SK-MEL-5 (cell line): ENCODE measurements around the gene GOLGA8F. TPM values are rescaled to one million over a fixed set of nuclear protein-coding genes. Genes with fewer than 3 reads are reported as not detected.
"Not testable (repeated sequence)": the region's sequence is repeated elsewhere in the genome, so short reads cannot be mapped to it uniquely, and the experiment has no call there.

Experiments used
- DNase-seq: peaks from one replicate; pipeline ENCODE4 v3.0.0-alpha.2; 2016; ENCODE audit warnings: low read depth, low spot score
- in situ Hi-C: cut with HindIII; loops from 2 replicates; pipeline ENCODE4 v1.10.0; 2016; ENCODE audit warnings: low sequenced_read_pairs, high pct_unique_total_duplicates, low pct_unique_long_range_greater_than_20kb
- polyA plus RNA-seq, 2 experiments: library from polyadenylated mRNA; depleted of rRNA; stranded (reverse); fragments of >200 nt; gene quantifications; 2 replicates each; pipeline ENCODE4 v1.2.3, GENCODE V29; 2015
- small RNA-seq, 2 experiments: library from RNA; depleted of rRNA; stranded (forward); fragments of <200 nt; gene quantifications; one replicate each; pipeline ENCODE3, GENCODE V24; 2014
- total RNA-seq: library from RNA; depleted of rRNA; stranded (reverse); fragments of >200 nt; shearing (Covaris generic); gene quantifications from 2 replicates; pipeline ENCODE4 v1.2.3, GENCODE V29; 2014; rRNA removed

GOLGA8F gene, protein sequence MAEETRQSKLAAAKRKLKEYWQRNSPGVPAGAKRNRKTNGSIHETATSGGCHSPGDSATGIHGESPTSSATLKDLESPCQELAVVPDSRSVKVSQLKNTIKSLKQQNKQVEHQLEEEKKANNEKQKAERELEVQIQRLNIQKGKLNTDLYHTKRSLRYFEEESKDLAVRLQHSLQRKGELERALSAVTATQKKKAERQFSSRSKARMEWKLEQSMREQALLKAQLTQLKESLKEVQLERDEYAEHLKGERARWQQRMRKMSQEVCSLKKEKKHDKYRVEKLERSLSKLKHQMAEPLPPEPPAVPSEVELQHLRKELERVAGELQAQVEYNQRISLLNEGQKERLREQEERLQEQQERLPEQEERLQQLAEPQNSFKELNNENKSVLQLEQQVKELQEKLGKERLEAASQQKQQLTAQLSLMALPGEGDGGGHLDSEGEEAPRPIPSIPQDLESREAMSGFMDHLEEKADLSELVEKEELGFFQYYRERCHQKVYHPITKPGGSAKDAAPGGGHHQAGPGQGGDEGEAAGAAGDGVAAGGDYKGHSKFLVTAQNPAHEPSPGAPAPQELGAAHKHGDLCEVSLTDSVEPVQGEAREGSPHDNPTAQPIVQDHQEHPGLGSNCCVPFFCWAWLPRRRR
- not detected in 2 replicates for total RNA-seq
- not detected in 2 replicates for polyA plus RNA-seq (2015; cell fraction: cytosol; rRNA removed)
- not detected in 2 replicates for polyA plus RNA-seq (2015; cell fraction: nucleus; rRNA removed)

DNA sequence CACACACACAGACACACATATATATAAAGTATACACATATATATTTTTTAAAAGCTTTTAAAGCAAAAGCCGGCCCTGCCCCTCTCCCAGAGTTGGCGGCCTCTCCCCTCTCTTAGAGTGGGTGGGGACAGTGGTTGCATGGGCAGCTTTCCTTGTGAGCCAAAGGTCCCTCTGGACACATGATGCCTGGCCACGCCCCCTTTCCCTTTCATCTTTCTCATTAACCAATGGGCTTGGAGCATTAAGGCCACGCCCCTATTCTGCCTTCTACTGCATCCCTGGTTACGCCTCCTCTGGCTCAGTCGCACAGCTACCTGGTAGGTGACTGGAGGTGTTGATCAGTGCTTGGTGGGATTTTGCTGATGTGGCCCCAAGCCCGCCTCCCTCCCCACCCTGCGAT lies at the start of gene GOLGA8F:
Gene GOLGA8F (plus strand): TSS at position 301 of the 400 bp plus-strand sequence. CDS start 98 bp downstream, at position 399.
- DNase-seq, in situ Hi-C loops: not testable (repeated sequence)

DNA sequence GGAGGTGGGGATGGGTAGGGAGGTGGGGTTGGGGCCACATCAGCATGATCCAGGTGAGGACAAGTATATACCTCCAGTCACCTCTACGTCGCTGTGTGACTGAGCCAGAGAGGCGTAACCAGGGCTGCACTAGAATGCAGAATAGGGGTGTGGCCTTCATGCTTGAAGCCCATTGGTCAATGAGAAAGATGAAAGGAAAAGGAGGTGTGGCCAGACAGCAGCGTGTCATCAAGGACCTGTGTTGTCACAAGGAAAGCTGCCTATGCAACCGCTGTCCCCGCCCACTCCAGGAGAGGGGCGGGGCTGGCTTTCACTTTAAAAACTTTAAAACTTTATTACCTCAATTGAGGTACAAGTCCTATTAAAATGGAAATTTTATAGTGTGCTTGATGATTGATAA lies 20.5 kb upstream of the GOLGA8F start, which contains the start of gene GOLGA6L24:
Gene GOLGA6L24 (minus strand): TSS at position 101 of the 400 bp plus-strand sequence. CDS start 61 bp downstream, at position 40.
- in situ Hi-C loops, DNase-seq: not testable (repeated sequence)

DNA sequence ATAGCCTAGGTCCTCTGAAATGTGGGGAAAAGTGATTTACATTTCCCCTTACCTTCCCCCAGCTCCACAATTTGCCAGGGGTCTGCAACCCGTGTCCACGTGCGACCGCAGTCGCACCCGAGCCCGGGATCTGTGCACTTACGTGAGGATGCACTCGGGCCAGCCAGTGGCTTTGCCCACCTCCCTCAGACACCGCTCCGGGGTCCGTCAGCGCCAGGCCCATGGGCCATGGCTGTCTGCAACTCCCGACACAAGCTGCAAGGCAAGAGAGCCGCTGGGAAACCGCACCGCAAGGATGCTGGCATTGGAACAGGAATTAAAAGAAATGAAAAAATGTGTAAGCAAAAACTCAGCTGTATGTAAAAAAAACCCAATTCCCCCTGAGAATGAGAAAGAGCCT lies 13.0 kb upstream of the GOLGA8F start:
- in situ Hi-C loops, DNase-seq: not testable (repeated sequence)

DNA sequence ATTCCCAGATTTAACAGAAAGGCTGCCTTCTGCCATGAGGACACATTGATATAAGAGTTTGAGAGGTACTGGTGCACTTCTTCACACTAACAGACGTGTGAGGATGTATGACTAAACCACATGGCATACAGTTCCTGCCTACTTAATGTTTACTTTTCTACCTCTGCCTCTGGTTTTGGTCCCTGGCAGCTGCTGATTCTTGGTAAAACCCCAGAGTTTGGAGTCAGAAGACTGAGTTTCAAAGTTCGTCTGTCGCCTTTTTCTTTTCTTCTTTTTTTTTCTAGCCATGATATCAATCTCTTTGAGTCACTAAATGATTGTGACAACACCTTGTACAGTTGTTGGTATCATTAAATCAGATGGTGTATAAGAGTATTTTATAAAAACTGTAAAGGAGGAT lies 1.6 kb downstream of the GOLGA8F start:
- DNase-seq, in situ Hi-C loops: not testable (repeated sequence)

DNA sequence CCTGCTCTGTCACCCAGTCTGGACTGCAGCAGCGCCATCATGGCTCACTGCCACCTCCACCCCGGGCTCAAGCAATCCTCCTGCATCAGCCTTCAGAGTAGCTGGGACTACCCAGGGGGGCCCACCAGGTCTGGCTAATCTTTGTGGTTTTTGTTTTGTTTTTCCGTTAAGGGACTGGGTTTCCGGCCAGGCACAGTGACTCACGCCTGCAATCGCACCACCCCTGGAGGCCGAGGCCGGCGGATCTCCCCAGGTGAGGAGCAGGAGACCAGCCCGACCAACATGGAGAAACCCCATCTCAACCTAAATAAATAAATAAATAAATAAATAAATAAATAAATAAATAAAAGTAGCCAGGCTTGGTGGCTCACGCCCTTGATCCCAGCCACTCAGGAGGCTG lies 17.6 kb downstream of the GOLGA8F start:
- DNase-seq, in situ Hi-C loops: not testable (repeated sequence)

DNA sequence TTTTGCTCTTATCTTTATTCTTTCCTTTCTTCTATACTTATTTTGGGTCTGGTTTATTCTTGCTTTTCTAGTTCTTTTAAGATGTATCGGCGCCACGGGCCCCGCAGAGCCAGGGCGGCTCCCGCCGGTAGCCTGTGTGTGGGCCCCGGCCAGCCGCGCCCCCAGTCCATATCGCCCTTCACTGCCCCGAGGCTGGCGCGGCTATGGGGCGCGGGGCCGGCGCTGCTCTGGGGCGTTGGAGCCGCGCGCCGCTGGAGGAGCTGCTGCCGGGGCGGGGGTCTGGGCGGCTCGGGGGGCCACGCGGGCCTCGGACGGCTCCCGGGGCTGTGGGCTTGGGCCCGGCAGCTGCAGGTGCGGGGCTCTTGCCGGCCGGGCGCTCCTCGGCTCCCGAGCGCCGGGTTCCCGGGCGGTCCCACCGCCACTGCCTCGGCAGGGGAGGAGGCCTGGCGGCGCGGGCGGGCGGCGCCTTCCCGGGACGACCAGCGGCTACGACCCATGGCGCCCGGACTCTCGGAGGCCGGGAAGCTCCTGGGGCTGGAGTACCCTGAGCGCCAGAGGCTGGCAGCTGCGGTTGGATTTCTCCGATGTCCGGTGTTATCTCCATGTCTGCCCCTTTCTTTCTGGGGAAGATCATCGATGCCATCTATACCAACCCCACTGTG lies 24.4 kb downstream of the GOLGA8F start:
- DNase-seq, in situ Hi-C loops: not testable (repeated sequence)

DNA sequence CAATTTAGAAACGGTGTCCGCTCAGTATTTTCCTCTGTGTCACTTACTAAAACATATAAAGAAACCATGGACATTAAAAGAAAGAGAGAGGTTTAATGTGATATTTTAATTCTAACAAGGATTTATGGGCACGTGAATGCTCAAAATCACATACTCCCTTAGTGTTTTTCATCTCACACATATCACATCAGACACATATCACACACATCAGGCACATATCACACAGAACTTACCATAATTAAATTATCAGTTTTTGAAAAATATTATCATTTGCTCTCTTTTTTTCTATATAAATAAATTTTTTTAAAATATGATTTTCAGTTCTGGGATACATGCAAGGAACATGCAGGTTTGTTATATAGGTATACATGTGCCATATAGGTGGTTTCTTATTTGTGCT lies 42.0 kb downstream of the GOLGA8F start:
- in situ Hi-C loops, DNase-seq: not testable (repeated sequence)

DNA sequence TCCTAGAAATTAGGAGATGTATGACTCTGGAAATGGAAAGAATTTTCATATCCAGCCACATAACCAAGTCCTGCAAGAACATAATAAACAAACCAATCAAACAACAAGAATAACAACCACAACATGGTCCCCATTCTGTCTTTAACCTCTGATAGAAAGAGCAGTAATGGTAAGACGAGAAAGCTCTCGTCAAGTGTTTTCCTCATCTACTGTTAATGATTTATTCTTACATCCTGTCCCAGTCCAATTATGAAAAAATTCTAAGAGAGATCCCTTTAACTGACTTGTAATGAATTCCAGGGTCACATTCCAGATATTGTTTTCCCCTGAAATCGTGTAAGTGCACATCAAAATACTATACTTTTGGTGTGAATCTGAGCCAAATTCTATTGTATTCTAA lies 57.1 kb downstream of the GOLGA8F start:
- DNase-seq, in situ Hi-C loops: not testable (repeated sequence)

Small RNA genes within 50 kb of the gene (small RNA-seq; reads per million reads assigned to genes)
- gene AC091304.5 (0 reads per million in 2 experiments), gene AC091304.6 (0 reads per million in 2 experiments), gene AC091304.9 (0 reads per million in 2 experiments), gene MIR4509-2 (0 reads per million in 2 experiments), gene RN7SL238P (0 reads per million in 2 experiments)

Other genes starting within 250 kb of the GOLGA8F start
- 34.1 and 35.8 TPM in 2 replicates for gene HERC2, start 56.5 kb upstream of the GOLGA8F start, total RNA-seq
- gene GOLGA6L24, start 20.6 kb upstream of the GOLGA8F start, total RNA-seq = not detected in 2 replicates
- not detected in 2 replicates for gene GOLGA8G, start 154.3 kb downstream of the GOLGA8F start, total RNA-seq
- gene GOLGA6L25, start 174.9 kb downstream of the GOLGA8F start, total RNA-seq = not detected in 2 replicates